ENCODE data around the gene PAGE4.

Gene PAGE4

GRCh38 chrX:49862093-49862492 is 33.0 kb downstream of the PAGE4 start:
- H3K4me3 ChIP-seq, result no peak overlapping the region

DNA sequence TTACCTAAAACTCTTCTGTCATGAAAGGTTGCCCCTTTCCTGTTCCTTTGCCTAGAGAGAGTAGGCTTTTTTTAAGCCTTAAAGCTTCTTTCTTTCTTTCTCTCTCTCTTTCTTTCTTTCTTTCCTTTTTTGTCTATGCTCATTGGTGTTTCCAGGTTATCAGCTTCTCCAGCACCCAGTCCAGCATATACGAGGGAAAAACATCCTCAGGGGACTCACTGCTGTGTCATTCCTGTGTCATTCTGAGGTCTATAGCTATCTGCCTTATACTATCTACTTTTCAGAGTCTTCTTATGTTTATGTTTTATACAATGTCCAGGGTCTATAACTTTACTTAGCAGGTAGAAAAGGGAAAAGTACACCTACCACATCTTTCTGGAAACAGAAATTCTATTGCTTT is 39.6 kb downstream of the PAGE4 start:
- Histone ChIP-seq H3K27ac (no peak overlapping the region), H3K4me3 (no peak overlapping the region)

More at GRCh38 chrX:49862093-49862492, 33.0 kb downstream of the PAGE4 start:
- H3K27ac ChIP-seq, result no peak overlapping the region

- Histone ChIP-seq H3K4me3 (no peak overlapping the region), H3K27ac (no peak overlapping the region)
Measured at GRCh38 chrX:49876750-49877149, 47.6 kb downstream of the PAGE4 start.

GRCh38 chrX:49877397-49878101 is 48.4 kb downstream of the PAGE4 start:
- Histone ChIP-seq H3K4me3 (no peak overlapping the region), H3K27ac (peak overlapping the region in 8 of 21 experiments; percentile 37 to 85 (median 72))

DNA sequence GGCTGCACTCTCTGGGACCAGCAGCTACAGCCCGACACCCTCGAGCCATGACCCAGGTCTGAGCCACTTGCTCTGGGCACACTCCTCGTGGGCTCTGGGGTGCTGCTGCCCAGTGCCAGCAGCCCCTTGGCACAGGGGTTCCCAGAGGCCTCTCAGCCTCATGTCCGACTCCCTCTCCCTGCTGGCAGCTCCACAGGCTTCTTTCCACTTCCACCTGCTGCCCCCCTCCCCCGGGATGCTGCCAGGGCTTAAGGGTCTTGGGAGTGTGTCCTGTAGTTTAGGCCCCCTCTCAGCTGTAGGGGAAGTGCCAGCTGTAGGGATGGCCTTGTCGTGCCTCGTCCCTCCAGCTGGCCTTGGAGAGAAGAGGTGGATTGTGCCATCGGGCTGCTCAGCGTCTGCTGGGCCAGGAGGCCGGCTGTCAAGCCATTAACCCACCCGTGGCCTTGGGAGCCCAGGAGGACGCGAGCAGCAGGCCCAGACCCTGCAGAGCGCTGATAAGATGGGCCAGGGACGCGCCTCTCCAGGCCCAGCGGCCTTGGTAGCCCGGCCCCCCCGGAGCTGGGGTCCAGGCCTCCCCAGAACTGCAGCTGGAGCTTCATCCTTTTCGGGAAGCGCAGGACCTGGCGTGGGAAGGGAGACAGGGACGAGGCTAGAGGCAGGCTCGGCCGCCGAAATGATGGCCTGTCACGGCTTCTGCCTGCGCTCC is 49.2 kb downstream of the PAGE4 start:
- H3K4me3 ChIP-seq, result peak overlapping the region; percentile 33 to 60 (median 50)
- H3K27ac ChIP-seq, result peak overlapping the region in 20 of 21 experiments; percentile 37 to 88 (median 74)

DNA sequence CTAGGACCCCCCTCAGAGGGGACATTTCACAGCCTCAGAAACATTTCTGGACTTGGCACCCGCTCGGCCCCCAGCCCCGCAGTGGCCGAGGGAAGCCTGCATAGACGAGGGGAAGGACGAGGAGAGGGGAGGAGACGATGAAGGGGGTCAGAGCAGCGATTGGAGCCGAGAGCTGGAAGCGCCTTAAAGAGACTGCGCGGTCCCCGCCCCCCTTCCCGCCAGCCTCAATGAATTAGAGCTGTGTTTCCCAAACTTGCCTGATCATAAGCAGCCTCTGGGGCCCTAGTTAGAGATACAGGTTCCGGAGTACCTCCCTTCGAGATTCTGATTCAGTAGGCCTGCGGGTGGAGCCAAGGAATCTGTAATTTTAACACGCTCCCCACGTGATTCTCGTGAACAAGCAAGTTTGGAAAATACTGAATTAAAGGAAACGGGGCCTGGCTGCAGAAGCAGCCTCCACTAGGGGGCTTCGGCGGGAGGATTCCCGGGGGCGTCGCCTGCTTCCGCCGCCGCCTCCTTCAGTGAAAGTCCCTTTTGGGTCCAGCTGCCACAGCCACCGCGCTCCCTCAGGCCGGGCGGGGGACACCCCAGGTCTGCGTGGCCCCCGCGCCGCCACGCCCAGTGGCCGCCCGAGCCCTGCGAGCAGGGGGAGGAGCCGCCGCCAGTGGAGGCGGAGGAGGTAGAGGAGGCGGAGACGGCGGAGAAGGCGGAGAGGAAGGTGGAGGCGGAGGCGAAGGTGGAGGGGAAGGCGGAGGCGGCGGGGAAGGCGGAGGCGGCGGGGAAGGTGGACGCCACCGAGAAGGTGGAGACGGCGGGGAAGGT is 49.9 kb downstream of the PAGE4 start, which contains the start of gene USP27X:
TSS of gene USP27X (plus strand) at position 651 of the 822 bp plus-strand sequence. CDS start 824 bp downstream, outside the sequence.
- H3K4me3 ChIP-seq, result peak within 1 kb of the TSS; percentile 33 to 60 (median 50)
- H3K27ac ChIP-seq, result peak within 1 kb of the TSS in 20 of 21 experiments; percentile 59 to 88 (median 78)

DNA sequence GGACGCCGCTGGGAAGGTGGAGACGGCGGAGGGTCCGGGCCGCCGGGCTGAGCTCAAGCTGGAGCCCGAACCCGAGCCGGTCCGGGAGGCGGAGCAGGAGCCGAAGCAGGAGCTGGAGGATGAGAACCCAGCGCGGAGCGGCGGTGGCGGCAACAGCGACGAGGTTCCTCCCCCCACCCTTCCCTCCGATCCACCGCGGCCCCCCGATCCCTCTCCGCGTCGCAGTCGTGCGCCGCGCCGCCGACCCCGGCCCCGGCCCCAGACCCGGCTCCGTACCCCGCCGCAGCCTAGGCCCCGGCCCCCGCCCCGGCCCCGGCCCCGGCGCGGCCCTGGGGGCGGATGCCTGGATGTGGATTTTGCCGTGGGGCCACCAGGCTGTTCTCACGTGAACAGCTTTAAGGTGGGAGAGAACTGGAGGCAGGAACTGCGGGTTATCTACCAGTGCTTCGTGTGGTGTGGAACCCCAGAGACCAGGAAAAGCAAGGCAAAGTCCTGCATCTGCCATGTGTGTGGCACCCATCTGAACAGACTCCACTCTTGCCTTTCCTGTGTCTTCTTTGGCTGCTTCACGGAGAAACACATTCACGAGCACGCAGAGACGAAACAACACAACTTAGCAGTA is 50.7 kb downstream of the PAGE4 start:
- Histone ChIP-seq H3K4me3 (peak overlapping the region; percentile 33 to 60 (median 50)), H3K27ac (peak overlapping the region in 18 of 21 experiments; percentile 67 to 88 (median 78))

DNA sequence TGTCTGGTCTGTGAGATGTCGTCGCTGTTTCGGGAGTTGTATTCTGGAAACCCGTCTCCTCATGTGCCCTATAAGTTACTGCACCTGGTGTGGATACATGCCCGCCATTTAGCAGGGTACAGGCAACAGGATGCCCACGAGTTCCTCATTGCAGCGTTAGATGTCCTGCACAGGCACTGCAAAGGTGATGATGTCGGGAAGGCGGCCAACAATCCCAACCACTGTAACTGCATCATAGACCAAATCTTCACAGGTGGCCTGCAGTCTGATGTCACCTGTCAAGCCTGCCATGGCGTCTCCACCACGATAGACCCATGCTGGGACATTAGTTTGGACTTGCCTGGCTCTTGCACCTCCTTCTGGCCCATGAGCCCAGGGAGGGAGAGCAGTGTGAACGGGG is 51.6 kb downstream of the PAGE4 start:
- H3K4me3 ChIP-seq, result no peak overlapping the region

More for the DNA sequence above, 51.6 kb downstream of the PAGE4 start:
- H3K27ac ChIP-seq, result no peak overlapping the region
